Stimulated activated CD4-positive, alpha-beta T cell treated with anti-CD3 and anti-CD28 coated beads, Interleukin-1b, Interleukin-23, amount 100 ng/mL, for 1 hour (primary cell): ENCODE data around the gene SELPLG.
"Not testable (repeated sequence)": the region's sequence is repeated elsewhere in the genome, so short reads cannot be mapped to it uniquely, and the experiment has no call there.

Experiments used
- DNase-seq, 2 donors: peaks; one replicate each; pipeline ENCODE4 v3.0.0-alpha.2; 2020; ENCODE audit warnings: low read depth in 2 of 2

The SELPLG gene

DNA sequence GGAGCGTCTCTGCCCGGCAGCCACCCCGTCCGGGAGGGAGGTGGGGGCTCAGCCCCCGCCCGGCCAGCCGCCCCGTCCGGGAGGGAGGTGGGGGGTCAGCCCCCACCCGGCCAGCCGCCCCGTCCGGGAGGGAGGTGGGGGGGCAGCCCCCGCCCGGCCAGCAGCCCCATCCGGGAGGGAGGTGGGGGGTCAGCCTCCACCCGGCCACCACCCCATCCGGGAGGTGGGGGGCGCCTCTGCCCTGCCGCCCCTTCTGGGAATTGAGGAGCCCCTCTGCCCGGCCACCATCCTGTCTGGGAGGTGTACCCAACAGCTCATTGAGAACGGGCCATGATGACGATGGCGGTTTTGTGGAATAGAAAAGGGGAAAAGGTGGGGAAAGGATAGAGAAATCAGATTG lies 22.6 kb upstream of the SELPLG start:
- not testable (repeated sequence) for DNase-seq

DNA sequence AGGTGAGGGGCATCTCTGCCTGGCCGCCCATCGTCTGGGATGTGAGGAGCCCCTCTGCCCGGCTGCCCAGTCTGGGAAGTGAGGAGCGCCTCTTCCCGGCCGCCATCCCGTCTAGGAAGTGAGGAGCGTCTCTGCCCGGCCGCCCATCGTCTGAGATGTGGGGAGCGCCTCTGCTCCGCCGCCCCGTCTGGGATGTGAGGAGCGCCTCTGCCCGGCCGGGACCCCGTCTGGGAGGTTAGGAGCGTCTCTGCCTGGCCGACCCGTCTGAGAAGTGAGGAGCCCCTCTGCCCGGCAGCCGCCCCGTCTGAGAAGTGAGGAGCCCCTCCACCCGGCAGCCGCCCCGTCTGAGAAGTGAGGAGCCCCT lies 22.1 kb upstream of the SELPLG start:
- not testable (repeated sequence) for DNase-seq

DNA sequence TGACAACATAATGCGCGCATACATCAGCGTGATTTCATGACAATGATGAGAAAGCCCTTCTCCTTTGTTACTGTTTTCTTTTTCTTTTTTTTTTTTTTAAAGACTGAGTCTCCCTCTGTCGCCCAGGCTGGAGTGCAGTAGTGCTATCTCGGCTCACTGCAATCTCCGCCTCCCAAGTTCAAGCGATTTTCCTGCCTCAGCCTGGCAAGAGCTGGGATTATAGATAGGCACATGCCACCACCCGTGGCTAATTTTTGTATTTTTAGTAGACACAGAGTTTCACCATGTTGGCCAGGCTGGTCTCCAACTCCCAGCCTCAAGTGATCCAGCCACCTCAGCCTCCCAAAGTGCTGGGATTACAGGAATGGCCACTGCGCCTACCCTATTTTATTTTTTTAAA lies 20.9 kb upstream of the SELPLG start:
- not testable (repeated sequence) for DNase-seq

DNA sequence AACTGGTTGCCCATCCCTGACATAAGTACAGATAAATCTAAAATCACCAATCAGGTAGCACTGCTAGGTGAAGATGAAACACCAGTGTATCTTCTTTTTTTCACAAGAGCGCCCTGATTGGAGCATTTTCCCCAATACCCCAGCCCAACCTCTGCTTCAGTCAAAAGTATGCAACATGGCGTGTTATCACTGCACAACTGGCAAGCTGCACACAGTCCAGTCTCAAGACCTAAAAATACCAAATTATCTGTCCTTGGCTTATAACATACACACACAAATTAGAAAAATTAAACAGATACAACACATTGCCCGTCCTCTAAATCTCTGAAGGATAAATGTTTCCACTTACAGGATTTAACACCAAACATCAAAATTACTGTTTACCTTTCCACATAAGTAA lies 20.2 kb upstream of the SELPLG start:
- DNase-seq = no peak

DNA sequence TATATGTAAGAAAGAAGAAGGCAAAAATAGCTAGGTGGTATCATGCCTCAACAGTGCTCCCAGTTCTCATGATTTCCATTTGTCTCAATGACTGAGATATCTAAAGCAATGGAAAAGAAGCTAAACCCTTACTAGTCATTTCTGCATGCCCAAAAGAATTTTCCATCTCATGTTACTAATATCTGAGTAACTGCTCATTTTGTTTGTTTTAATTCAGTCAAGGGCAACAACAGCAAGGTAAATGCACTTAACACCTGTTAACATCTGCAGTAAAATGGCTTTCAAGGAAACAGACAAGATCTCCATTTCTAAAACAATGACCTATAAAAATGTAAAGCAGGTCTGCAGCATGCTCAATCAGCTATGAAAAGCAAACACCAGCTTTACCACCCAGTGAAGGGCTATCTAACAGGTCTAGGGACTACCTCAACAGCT lies 19.4 kb upstream of the SELPLG start:
- DNase-seq = no peak

DNA sequence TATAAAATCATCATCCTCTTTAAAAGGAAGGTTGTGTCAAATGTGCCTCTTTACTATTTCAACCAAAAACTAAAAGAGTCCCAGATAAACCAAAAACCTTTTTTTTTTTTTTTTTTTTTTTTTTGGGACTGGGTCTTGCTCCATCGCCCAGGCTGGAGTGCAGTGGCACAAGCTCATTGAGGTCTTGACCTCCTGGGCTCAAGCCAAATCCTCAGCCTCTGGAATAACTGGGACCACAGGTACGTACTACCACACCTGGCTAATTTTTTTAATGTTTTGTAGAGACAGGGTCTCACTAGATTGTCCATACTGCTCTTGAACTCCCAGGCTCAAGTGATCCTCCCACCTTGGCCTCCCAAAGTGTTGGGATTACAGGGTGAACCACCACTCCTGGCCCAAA lies 16.4 kb upstream of the SELPLG start:
- no peak for DNase-seq

DNA sequence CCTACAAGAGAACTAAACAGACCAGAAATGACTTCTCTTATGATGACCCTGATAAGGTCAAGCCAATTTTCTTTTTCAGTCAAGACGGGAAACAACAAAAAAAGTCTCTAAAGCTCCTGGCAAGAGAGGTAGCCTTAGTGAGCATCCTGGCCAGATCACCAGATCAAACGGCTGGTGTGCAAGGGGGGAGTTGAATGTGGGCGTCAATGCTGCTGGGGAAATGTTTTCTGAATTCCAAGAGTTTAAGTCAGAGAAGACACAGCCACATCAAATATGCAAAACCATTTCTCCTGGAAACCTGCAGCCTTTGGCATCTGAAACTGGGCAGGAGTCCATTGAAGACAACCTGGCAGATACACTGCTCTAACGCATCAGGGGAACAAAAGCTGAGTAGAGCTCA lies 16.0 kb upstream of the SELPLG start:
- DNase-seq = no peak

DNA sequence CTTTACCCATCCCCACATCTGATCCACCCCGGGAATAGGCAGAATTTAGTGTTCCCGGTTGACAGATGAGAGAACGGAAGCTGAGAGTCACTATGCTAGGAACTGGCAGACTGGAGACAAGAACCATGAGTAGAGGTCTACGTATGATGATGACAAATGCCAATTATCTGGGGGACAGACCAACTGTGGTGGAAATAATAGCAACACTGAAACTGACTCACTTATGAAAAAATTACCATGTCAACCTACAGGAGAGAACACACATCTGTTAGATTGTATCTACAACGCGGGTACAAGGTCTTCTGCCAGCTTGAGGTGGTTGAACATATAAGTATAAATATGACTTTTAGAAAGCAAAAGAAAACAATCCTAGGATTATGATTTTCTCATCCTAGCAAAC lies 15.4 kb upstream of the SELPLG start:
- DNase-seq = no peak

DNA sequence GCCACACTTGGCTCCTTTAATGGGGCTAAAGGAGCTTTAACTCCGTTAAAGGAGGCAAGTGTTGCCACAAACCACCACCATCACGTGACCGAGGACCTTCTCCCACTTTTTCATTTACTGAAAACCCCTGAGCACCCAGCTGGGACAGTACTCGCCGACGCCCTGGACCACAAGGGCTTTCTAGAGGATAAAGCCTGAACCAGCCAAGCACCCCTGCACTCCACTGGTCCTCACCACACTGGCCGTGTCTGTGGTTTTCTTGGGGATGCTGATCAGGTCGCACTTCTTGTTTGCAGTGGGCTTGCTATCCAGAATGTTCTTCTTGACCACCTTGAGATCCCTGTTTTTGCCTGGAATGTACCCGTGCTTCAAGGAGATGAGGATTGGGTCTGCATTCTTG lies 14.7 kb upstream of the SELPLG start:
- no peak for DNase-seq

DNA sequence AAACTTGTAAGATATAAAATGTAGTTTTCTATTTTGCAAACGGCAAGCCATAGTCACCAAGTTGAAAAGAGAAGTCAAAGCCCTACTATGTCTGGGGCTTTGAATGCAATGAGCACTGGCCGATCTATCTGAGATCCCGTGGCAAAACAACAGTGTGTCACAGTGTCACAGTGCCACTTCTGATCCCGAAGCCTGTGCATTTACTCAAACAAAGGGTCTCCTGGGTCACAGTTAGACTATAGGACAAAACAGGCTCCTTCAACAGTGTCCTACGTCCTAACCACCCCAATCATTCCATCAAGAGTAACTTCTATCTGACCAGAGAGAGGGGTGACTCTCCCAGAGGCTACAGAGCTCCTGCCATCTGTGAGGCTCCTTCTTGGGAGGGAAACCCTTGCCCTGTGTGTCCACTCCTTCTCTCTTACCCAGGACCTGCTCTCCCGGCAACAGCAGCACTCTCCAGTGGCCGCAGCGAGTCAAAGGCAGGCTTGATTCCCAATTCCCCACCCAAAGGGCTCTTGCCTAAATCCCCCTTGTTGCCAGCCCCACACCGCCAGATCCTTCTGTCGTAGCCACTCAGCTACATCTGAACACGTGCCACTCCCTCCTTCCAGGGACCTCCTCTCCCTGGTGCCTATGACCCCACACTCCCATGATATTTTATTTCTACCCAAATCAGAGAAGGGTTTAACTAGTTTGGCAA lies 14.0 kb upstream of the SELPLG start:
- no peak for DNase-seq

DNA sequence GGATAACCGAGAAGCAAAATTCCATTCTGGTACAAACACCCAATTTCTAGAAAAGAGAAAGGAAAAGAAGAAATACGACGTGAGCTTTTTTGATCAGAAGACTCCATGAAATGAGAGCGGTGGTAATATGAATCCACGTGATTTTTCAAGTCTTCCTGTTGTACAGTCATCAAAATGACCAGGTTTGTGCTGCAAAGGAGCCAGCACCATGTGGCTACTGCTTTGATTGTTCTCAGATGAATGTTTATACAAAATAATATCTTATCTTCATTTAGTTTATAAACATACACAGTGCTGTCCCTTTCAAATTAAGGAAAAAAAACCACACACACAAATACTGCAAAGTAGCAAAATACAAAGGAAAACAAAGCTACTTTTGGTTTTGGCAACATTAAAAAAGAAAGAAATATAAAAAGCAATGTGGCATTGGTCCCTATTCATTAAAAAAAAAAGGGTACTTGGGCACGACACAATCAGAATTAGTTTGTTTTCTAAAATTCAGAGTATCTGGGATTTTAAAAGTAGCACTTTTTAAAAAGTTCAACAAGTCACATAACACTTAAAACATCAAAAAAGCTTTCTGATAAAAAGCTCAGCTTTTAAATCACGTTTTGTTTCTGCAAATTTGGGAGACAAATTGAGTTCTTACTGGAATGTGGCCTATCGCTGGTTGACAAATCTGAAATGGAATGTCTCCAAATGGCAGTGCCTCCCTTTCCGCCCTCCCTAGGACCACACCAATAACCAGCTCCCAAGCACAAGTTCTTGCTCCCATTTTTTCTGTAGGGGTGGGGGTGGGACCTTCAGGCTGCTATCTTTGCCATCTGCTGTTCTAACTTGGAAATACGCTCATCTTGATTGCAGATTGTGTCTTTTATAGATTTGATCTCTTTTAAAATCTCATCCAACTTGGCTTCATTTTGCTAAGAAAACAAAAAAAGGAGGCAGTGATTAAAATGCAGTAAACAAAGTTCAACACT lies 13.2 kb upstream of the SELPLG start:
- DNase-seq = no peak

DNA sequence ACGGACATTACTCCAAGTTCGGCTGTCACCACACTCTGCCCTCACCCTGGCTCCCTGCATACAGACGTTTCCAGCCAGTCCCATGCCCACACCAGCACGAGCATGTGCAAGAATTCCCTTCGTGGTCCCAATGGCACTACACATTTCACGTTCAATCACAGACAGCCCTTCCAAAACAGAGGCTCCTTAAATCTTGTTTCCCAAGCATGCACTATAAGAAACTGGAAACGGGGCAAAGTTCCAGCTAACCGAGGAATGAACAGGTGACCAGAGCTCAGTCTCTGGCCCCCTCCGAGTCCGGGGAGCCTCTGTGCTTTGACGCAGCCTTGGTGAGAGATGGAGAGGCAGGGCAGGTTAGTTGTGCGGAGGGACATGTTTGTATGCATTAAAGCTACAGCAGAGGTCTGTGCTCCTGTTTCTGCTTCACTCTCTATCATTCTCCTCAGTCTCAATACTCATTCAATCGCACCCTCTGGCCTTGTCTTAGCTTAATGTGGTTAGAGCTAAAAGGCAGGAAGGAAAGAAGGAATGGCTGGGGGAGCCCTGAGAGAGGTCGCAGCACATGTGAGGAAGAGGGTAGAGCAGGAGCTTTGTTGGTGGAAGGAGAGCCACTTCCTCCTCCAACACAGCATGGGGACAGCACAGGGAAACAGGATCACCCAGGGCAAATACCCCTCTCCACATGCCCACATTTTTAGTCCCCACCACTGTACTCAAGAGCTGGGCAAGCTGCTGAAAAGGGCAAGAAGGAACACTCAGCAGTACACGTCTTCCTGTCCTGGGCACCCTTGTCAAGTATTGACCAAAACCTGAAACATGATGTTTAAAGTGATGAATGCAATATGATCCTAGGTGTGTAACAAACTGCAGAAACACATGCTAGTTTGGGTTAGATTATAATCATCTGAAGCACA lies 12.2 kb upstream of the SELPLG start:
- no peak for DNase-seq

DNA sequence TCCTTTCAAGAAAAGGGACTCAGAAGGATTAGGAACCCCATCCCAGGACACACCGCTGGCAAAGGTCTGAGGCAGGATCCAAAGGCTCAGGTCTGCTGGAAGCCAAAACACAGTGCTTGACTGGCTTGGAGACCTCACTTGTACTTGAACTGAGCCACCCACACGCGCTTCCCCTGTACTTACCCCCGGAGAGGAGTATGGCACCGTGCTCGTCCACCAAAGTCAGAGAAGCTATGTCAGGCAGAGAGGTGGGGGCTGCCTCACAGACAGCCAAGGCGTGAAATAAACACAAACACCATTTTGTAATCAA lies 11.1 kb upstream of the SELPLG start:
- DNase-seq = no peak

DNA sequence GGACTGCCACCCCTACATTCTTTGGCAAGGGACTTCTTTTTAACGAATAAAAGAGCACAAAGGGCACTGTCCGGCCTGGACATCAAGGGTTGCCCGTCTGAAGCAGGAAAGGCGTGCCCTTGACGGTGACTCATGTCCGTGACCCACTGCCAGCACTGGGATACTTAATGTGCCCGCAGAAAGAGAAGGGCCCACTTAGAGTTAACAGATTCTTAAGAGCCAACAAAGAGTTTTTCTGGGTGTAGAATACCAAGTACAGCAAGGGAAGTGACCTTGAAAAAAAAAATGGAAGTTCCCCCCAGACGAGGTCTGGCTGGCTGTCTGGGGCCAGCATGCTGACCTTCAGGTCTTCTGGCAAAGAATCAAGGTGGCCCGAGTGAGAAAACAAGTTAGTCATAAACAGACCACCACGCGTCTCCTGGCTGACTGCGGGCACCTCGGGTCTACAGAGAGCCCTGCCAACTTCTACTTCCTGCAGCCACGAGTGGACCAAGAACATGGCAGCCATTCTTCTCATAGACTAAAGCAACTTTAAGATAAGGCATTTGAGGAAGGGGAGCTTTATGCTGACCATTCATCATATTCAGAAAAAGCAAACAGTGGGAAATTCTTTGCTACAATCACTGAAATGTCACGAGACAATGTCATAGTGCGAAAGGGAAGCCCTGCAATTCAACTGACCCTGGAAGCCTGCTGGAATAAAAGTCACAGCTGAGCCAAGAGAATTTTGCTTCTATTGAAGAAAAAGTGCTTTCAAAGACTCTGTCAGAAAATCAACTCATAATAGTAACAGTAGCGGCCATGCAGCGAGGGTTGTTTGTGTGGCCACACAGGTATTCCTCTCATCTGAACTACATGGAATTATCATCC lies 10.5 kb upstream of the SELPLG start:
- no peak for DNase-seq

DNA sequence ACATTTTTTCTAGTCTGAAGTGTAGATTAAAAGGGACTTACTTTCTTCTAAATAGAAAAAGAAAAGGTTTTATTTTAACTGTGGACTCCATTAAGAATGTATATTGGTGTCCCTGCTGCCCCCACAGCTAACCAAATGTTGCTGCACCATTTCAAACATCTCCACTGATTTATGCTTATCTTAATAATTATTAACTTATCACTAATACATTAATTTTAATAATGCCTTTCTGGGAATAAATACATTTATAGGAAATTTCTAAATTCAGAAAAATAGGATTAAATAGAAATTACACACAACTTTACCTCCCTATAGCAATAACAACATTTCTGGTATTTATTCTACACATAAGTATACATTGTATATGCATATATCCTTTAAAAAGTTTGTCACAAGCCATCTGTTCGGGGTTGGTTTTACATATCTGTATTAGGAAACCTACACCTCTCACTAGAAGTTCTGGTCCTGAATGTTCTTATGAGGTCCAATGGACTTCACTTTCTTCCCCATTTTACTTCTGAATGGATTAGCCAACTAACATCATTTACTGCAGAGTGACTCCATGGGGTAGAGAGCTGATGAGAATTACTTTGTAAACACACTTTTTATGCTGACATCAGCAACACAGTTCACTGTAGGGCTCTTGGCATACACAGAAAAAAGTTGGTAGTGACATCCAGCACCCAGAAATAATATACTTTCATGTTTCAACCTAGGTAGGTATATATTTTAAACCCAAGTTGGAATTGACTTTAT lies 9.4 kb upstream of the SELPLG start:
- DNase-seq = no peak

DNA sequence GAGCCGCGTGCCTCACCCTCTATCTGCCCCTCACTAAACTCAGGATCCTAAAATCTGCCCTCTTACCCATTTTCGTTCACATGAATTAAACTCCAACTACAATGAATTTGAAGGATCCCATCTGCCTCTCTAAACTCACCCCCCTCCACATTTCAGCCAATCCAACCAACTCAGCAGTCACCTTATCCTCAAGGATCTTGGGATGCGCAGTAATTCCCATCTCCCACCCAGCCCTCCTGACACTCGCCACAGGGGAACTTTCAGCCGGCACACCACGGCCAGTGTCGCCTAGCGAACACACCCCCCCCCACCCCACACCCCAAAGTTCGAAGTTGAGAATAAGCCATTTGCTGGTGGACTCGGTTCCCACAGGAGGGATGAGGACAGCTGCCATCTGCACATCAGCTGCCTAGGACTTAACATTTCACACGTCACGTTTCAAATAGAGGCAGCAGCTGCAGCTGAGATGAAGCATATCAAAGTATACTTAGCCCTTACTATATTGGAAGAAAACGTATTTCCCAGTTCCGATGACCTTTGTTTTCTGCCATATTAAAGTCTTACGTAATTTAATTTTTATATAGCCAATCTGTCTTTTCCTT lies 8.7 kb upstream of the SELPLG start:
- no peak for DNase-seq

DNA sequence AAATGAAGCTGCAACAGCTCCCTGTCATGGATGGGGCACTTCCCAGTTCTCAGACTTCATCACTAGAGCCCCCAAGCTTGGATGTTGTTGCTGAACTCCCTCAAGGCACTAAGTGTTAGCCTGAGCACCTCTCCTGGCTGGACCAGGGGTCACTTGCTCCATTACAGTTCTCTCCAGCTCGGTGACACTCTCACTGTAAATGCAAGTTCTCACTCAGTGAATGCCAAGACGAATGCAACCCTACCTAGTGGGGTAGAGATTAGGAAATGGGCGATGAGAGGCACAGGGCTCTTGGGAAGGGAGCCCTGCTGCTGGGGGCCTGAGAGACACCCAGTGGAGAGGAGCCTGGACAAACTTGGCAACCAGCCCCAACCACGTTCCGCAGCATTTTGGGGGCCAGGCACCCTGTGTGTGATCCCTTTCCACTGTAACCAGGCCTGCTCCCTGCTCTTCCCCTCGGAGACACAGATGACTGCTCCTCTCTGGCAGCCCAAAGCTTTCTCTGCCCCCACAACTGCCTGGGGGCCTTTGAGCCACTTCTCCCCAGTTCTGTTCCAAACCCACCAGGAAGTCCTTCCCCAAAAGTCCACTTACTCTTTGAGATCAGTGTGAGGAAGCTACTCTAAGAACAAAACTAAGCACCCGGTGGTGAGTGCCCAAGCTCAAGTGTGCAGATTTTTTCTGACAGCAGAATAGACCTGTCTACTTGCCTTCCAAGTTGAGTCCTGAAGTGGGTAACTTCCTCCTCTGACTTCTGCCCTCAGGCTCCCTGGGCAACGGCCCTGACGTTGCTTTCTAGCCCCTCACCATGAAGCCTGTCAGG lies 8.0 kb upstream of the SELPLG start:
- DNase-seq = no peak

DNA sequence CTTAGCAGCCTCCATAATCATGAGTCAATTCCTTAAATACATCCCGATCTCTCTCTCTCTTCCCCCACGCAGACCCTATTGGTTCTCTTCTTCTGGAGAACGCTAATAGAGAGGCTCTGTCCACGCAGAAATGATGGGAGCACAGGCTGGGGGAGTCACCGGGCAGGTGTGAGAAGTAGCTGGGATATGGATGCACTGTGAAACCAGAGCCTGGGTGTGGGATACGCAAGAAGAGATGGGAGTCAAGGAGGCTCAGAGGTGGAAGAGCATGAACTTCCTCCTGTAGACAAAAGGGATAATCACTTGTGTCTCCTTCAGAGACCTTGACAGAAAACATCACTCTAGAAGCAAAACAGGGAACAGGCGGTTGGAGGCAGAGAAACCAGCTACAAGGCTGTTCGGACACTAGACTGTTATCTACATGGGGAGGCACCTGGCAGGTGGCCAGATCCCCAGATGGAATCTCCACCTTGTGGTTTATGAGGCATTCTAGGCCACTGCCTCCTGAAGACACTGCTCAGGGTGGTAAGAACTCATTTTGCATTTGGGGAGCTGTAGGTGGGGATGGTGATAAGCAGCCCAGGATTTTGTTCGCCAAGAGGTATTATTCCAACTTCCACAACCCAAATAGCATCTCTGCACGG lies 7.2 kb upstream of the SELPLG start:
- no peak for DNase-seq
